Body of pancreas (tissue), 4 donors: Measurements from ENCODE around the gene NCF4.

Experiments
- CTCF ChIP-seq, 7 experiments: fragments of 450-650 bp in 4 of 7; fragments of 200-600 bp in 3 of 7; sonication (generic) in 3 of 7; IDR thresholded peaks; one replicate each; pipeline ENCODE4 v1.5.1; 2016 to 2019; ENCODE audit warnings: antibody characterized with exemption in 7 of 7
- POLR2A ChIP-seq, 3 donors: fragments of 450-650 bp; IDR thresholded peaks; one replicate each; pipeline ENCODE4 v1.6.1; 2016; ENCODE audit warnings: antibody characterized with exemption in 3 of 3, mild to moderate bottlenecking in 2 of 3

- no peak for TF ChIP-seq CTCF (IDR thresholded peaks at IDR 0.05)
- TF ChIP-seq POLR2A (IDR thresholded peaks at IDR 0.05): no peak
Measured at GRCh38 chr22:36904260-36904880, 43.6 kb downstream of the NCF4 start.
